ENCODE measurements around the gene RGP1.
A peak's percentile ranks its signal among the peaks of the same experiment; 100 is the strongest.

The RGP1 gene

DNA sequence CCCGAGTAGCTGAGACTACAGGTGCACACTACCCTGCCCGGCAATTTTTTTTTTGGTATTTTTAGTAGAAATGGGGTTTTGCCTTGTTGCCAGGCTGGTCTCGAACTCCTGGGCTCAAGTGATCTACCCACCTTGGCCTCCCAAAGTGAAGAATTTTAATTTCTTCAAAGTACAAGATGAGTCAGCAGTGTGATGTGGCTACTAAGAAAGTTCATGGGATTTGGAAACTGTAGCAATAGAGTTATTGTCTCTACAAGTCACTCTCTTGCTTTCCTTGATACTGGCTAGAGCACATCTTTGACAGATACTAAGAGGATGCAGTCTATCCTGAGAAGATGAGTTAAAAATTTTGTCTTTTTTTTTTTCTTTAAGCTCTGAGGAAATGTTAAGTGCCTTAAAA, 15.0 kb upstream of the RGP1 start (continued):
- TF ChIP-seq ZBTB11 (tag by site-specific recombination; conservative IDR thresholded peaks at IDR 0.05; ENCODE audit: low read depth) = no peak
- TF ChIP-seq ZNF366 (tag by site-specific recombination; conservative IDR thresholded peaks at IDR 0.05) = no peak
- TF ChIP-seq ZNF621 (tag by site-specific recombination; IDR thresholded peaks at IDR 0.05) = no peak
- no peak for TF ChIP-seq ZEB2 (tag by site-specific recombination; IDR thresholded peaks at IDR 0.05)
- no peak for TF ChIP-seq ZNF660 (tag by site-specific recombination; IDR thresholded peaks at IDR 0.05)
- TF ChIP-seq ZNF521 (tag by site-specific recombination; IDR thresholded peaks at IDR 0.05) = no peak
- TF ChIP-seq ZNF221 (tag by site-specific recombination; IDR thresholded peaks at IDR 0.05; ENCODE audit: borderline replicate concordance) = no peak
- no peak for TF ChIP-seq PATZ1 (tag by site-specific recombination; IDR thresholded peaks at IDR 0.05)
- no peak for TF ChIP-seq ZSCAN5A (tag by site-specific recombination; IDR thresholded peaks at IDR 0.05)

- Histone ChIP-seq H3K4me3 (ENCODE audit: low read depth, low read length) (no peak overlapping the region), H3K9me3 (ENCODE audit: control insufficient read depth, insufficient read depth, low read depth, low read length) (no peaks in the 10 kb centered on the region), H3K4me1 (ENCODE audit: control insufficient read depth, insufficient read depth, low read length) (peaks cover 8% of the 10 kb centered on the region), H3K36me3 (ENCODE audit: control insufficient read depth in 2 of 2, insufficient read depth in 1 of 2, low read length in 2 of 2) (peaks cover 19 to 77% of the 10 kb centered on the region in 2 experiments; a peak in 2 of 3 replicates), H3K27ac (ENCODE audit: extremely low read depth, low read depth, low read length) (no peak overlapping the region)
- ChIA-PET POLR2A (interaction anchor here (1.2 to 5.3 kb wide), 3 partner anchors 11 to 76 kb away, joined by 4 to 57 read pairs (median 4); partner anchors contain the start of genes GBA2, MSMP, RGP1 and SPAG8), CTCF (interaction anchor here (0.6 to 4.6 kb wide), 23 partner anchors 10 to 216 kb away, joined by 3 to 51 read pairs (median 4); partner anchors contain the start of genes GBA2 and RGP1)
- 0 out of 2 replicates have a peak, but pooled peaks have one; percentile 48 for TF ChIP-seq ZFP37 (tag by site-specific recombination; IDR thresholded peaks at IDR 0.05)
- TF ChIP-seq ZNF398 (tag by site-specific recombination; IDR thresholded peaks at IDR 0.05) = no peak
- peak; percentile 58 for TF ChIP-seq ZNF654 (tag by site-specific recombination; IDR thresholded peaks at IDR 0.05; ENCODE audit: low read depth)
- no peak for TF ChIP-seq EGR2 (tag by site-specific recombination; IDR thresholded peaks at IDR 0.05; ENCODE audit: low read depth)
- TF ChIP-seq, protein P1, sequence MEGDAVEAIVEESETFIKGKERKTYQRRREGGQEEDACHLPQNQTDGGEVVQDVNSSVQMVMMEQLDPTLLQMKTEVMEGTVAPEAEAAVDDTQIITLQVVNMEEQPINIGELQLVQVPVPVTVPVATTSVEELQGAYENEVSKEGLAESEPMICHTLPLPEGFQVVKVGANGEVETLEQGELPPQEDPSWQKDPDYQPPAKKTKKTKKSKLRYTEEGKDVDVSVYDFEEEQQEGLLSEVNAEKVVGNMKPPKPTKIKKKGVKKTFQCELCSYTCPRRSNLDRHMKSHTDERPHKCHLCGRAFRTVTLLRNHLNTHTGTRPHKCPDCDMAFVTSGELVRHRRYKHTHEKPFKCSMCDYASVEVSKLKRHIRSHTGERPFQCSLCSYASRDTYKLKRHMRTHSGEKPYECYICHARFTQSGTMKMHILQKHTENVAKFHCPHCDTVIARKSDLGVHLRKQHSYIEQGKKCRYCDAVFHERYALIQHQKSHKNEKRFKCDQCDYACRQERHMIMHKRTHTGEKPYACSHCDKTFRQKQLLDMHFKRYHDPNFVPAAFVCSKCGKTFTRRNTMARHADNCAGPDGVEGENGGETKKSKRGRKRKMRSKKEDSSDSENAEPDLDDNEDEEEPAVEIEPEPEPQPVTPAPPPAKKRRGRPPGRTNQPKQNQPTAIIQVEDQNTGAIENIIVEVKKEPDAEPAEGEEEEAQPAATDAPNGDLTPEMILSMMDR (tag by site-specific recombination; IDR thresholded peaks at IDR 0.05) = peak; percentile 54
- no peak for TF ChIP-seq ZBTB26 (tag by site-specific recombination; optimal IDR thresholded peaks at IDR 0.05)
- no peak for TF ChIP-seq ZNF560 (tag by site-specific recombination; IDR thresholded peaks at IDR 0.05; ENCODE audit: borderline replicate concordance)
- no peak for TF ChIP-seq ZBTB8A (tag by site-specific recombination; IDR thresholded peaks at IDR 0.05)
- TF ChIP-seq ZNF600 (tag by site-specific recombination; IDR thresholded peaks at IDR 0.05) = 0 out of 2 replicates have a peak, but pooled peaks have one; percentile 50
- no peak for TF ChIP-seq ZBTB21 (tag by site-specific recombination; IDR thresholded peaks at IDR 0.05)
Measured at GRCh38 chr9:35736201-35736633, 12.9 kb upstream of the RGP1 start.

Data from HEK293 (cell line).